Lower leg skin (tissue), 4 donors: ENCODE data around the gene SLC7A7. TPM values are rescaled to one million over a fixed set of nuclear protein-coding genes. Genes with fewer than 3 reads are reported as not detected.
"Not testable (repeated sequence)": the region's sequence is repeated elsewhere in the genome, so short reads cannot be mapped to it uniquely, and the experiment has no call there.

ENCODE experiments used
- DNase-seq, 2 donors: peaks; one replicate each; pipeline ENCODE4 v3.0.0-alpha.2; 2019; ENCODE audit warnings: low spot score in 2 of 2
- H3K4me3 ChIP-seq: fragments of 200-600 bp; sonication (generic); 2 replicates; pipeline ENCODE4 v1.5.1; 2017; ENCODE audit warnings: mild to moderate bottlenecking, low read depth; ENCODE audit not compliant: poor library complexity, severe bottlenecking
- POLR2A ChIP-seq, 2 donors: fragments of 450-650 bp; IDR thresholded peaks; one replicate each; pipeline ENCODE4 v1.6.1; 2016 to 2017; ENCODE audit warnings: antibody characterized with exemption in 2 of 2, mild to moderate bottlenecking in 1 of 2, moderate library complexity in 1 of 2
- WGBS, 2 donors: methylation state at CpG; one replicate each; pipeline ENCODE4 v1.1.5; 2018; 5-methylcytosine and 5-hydroxymethylcytosine counted together
- intact Hi-C: fragments of 100-400 bp; cut with DNase I; formaldehyde crosslinking; loops from one replicate; pipeline ENCODE4 v1.15.0; 2023; ENCODE audit warnings: low total_unique reads
- total RNA-seq, 4 donors: library from RNA; depleted of rRNA; stranded (reverse); fragments of >200 nt; gene quantifications; one replicate each; pipeline ENCODE4 v1.1.0, GENCODE V29; 2016
- TF ChIP-seq, protein P1 (sequence below), 3 donors: fragments of 450-650 bp; IDR thresholded peaks; one replicate each; pipeline ENCODE4 v1.5.1; 2016; ENCODE audit warnings: antibody characterized with exemption in 3 of 3, mild to moderate bottlenecking in 3 of 3, moderate library complexity in 2 of 3

SLC7A7 gene
- total RNA-seq, 4 donors from 2014 or later, result 1.1 to 12.8 (median 6.5) TPM

DNA sequence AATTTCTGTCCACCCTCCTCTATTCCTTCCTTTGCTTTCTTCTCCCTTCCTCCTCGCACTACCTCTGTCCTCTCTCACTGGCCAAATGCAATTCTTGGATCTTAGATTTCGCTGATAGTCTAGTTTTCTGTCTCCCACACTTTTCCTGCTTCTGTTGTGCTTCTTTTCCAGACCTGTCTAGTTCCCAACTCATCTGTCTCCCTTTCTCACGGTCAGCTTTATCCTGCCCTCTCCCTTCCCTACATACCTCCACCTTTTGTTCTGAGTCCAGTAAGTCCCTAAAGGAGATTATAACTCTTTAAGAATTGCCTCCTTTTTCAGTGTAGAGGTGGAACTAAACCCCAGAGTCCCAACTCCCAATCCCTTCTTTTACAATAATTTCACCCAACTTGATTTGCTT, 20.3 kb upstream of the SLC7A7 start:
- intact Hi-C loops, result no loop called here
- H3K4me3 ChIP-seq, result no peak overlapping the region
- 86 to 90% methylated on average over 3 of the region's 3 CpGs for WGBS, 2 donors
- DNase-seq, result no peak
- TF ChIP-seq, protein P1, sequence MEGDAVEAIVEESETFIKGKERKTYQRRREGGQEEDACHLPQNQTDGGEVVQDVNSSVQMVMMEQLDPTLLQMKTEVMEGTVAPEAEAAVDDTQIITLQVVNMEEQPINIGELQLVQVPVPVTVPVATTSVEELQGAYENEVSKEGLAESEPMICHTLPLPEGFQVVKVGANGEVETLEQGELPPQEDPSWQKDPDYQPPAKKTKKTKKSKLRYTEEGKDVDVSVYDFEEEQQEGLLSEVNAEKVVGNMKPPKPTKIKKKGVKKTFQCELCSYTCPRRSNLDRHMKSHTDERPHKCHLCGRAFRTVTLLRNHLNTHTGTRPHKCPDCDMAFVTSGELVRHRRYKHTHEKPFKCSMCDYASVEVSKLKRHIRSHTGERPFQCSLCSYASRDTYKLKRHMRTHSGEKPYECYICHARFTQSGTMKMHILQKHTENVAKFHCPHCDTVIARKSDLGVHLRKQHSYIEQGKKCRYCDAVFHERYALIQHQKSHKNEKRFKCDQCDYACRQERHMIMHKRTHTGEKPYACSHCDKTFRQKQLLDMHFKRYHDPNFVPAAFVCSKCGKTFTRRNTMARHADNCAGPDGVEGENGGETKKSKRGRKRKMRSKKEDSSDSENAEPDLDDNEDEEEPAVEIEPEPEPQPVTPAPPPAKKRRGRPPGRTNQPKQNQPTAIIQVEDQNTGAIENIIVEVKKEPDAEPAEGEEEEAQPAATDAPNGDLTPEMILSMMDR (IDR thresholded peaks at IDR 0.05), result no peak
- TF ChIP-seq POLR2A (IDR thresholded peaks at IDR 0.05), result no peak

DNA sequence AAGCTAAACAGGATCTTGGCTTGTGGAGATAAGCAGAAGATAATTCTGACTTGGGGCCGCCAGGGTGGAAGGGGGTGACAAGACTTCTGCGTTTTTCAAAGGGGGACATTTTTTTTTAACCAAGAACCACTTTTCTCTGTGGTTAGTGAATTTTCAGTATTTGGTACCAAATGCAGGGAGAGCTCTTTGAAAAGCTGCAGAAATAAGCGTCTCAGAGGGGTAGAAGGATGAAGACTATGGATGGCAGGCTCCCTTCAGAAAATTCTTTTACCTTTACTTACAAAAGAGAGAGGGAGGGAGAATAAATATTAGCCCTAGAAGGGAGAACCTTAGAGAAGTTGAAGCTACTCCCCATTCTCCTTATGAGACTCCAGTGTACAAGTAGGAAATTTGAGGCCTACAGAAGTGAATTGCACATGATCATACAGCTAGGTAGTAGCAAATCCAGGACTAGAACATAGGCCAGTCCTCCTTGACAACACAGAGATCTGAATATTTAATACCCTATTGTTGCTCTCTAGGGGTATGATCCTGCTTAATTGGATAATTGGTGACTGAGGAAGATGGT, 15.3 kb upstream of the SLC7A7 start:
- intact Hi-C loops, result no loop called here

DNA sequence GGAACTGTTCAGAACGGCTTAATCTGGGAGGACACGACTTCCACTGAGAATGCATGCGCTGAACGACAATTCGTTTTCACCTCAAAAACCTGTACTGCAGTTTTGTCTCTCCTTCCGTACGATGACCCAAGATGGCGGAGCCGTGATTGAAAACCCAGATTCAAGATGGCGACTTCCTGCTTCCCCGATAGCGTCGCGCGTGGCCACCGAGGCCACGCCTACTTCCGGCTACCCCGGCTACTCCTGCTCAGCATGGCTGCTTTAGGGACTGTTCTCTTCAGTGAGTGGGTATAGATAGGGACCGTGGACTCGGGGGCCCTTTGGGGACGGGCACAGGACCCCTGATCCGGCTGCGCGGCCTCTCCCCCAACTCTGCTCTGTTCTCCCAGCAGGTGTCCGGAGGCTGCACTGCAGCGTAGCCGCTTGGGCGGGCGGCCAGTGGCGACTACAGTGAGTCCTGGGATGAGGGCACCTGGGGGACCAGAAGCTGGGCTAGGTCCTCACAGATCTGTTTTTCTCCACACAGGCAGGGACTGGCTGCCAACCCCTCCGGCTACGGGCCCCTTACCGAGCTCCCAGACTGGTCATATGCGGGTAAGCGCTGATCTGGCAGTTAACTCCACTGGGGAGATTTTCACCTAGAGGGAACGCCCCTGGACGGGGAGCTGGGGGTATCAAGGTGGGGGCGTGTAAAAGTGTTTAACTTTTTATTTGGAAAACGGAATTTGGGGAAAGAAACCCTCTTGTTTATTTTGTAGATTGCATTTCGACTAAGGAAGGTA, 14.6 kb upstream of the SLC7A7 start, which contains the start of gene MRPL52:
MRPL52 (plus strand) TSS at position 227 of the 782 bp plus-strand sequence; CDS start at position 253, 26 bp downstream.
- TF ChIP-seq POLR2A (IDR thresholded peaks at IDR 0.05), result no peak
- TF ChIP-seq, protein P1 (IDR thresholded peaks at IDR 0.05), result no peak
- WGBS, 2 donors, result 0 to 1% methylated on average over 30 to 41 of the region's 41 CpGs
- peak within 1 kb of the TSS; percentile 59 for H3K4me3 ChIP-seq
- DNase-seq, result peak; percentile 92 to 97
- intact Hi-C loops, result no loop called here

More for the DNA sequence above, 15.3 kb upstream of the SLC7A7 start:
- peak overlapping the region; percentile 59 for H3K4me3 ChIP-seq
- 20 to 22% methylated on average over 3 of the region's 3 CpGs for WGBS, 2 donors
- DNase-seq, result no peak
- no peak for TF ChIP-seq POLR2A (IDR thresholded peaks at IDR 0.05)
- TF ChIP-seq, protein P1 (IDR thresholded peaks at IDR 0.05), result no peak

DNA sequence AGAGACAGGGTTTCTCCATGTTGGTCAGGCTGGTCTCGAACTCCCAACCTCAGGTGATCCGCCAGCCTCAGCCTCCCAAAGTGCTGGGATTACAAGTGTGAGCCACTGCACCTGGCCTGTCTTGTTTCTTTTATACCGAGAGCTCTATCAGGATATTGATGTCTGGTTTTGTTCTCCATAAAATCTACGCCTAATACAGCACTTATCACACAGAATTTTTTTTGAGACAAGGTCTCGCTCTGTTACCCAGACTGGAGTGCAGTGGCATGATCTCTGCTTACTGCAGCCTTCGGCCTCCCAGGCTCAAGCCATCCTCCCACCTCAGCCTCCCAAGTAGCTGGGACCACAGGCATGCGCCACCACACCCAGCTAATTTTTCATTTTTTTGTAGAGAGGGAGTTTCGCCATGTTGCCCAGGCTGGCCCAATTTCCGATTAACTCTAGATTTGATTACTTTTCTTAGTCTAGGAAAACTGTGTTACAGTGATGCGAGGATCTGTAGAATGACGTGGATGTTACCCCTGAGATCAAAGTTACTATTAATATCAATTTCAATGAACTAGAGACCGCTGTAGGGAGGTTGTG, 13.9 kb upstream of the SLC7A7 start:
- intact Hi-C loops, DNase-seq, H3K4me3 ChIP-seq: not testable (repeated sequence)
- WGBS, 2 donors, result 77 to 82% methylated on average over 12 of the region's 12 CpGs

DNA sequence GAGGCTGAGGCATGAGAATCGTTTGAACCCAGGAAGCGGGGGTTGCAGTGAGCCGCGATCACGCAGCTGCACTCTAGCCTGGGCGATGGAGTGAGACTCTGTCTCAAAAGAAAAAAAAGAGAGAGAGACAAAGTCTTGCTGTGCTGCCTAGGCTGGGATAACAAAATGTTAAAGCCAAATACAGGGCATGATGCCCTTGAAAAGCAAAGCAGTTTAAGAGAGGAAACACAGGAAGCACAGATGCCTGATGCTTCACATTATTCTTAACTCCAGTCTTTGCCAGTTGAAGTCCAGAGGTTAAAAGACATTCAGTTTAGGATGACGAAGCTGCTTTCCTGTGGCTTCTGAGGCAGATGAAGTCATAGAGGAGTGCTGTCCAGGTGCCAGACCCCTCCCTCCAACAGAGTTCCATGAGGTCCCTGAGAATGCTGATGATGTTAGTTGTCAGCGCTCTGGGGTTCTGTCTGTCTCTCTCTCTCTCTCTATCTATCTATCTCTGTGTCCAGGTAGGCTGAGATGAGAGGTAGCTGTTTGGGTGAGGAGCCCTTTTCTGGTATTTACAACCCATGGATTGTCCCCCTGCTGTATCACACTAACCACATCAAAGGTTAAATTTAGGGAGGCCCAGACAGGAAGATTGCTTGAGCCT, 9.6 kb upstream of the SLC7A7 start:
- WGBS, 2 donors, result 56 to 58% methylated on average over 8 of the region's 8 CpGs
- intact Hi-C loops, result no loop called here
- TF ChIP-seq, protein P1 (IDR thresholded peaks at IDR 0.05), result no peak
- no peak for TF ChIP-seq POLR2A (IDR thresholded peaks at IDR 0.05)
- H3K4me3 ChIP-seq, result no peak overlapping the region
- peak in 1 of 2 donors; percentile 82 for DNase-seq
